WTC11 (cell line): ENCODE measurements around the gene MCRIP2. TPM values are rescaled to one million over a fixed set of nuclear protein-coding genes. Genes with fewer than 3 reads are reported as not detected.
A peak's percentile ranks its signal among the peaks of the same experiment; 100 is the strongest.

Experiments
- ATAC-seq: fragments of 200-7000 bp; cut with Tn5 transposase; 2 replicates; pipeline ENCODE4 v1.10.0; 2021; ENCODE audit warnings: mild to moderate bottlenecking, moderate library complexity
- CTCF ChIA-PET: fragments of 300-600 bp; sonication (Branson Sonifier 250); formaldehyde crosslinking; loops from one replicate; lab custom pipeline; 2021; ENCODE audit warnings: antibody characterized with exemption; lab: Charles Lee
- POLR2A ChIA-PET: fragments of 350-600 bp; sonication (Branson Sonifier 250); formaldehyde crosslinking; loops from one replicate; lab custom pipeline; 2021; ENCODE audit warnings: antibody characterized with exemption; lab: Charles Lee
- DNase-seq: peaks from one replicate; pipeline ENCODE4 v3.0.0; 2021; ENCODE audit warnings: low spot score
- H3K27ac Mint-ChIP-seq: 2 replicates; pipeline ENCODE4 v1.8.0; 2021; ENCODE audit warnings: mixed read lengths
- H3K27me3 Mint-ChIP-seq: 2 replicates; pipeline ENCODE4 v1.8.0; 2021; ENCODE audit warnings: low read depth, mild to moderate bottlenecking, moderate library complexity, mixed read lengths
- H3K36me3 Mint-ChIP-seq: 2 replicates; pipeline ENCODE4 v1.8.0; 2021; ENCODE audit warnings: mixed read lengths
- H3K4me1 Mint-ChIP-seq: 2 replicates; pipeline ENCODE4 v1.8.0; 2022; ENCODE audit warnings: mixed read lengths
- H3K4me3 Mint-ChIP-seq: 2 replicates; pipeline ENCODE4 v1.8.0; 2021; ENCODE audit warnings: mild to moderate bottlenecking, moderate library complexity, mixed read lengths
- H3K9me3 Mint-ChIP-seq: 2 replicates; pipeline ENCODE4 v1.8.0; 2021; ENCODE audit warnings: mixed read lengths
- CREB1 ChIP-seq: sonication (generic); formaldehyde crosslinking; IDR thresholded peaks from 2 replicates; pipeline ENCODE4 v1.8.0; 2023; ENCODE audit warnings: mild to moderate bottlenecking, missing genetic modification reagents
- FOXJ3 ChIP-seq: sonication (generic); formaldehyde crosslinking; IDR thresholded peaks from 2 replicates; pipeline ENCODE4 v1.9.0; 2021; ENCODE audit warnings: missing genetic modification reagents, mild to moderate bottlenecking, borderline replicate concordance
- FOXP1 ChIP-seq: sonication (generic); formaldehyde crosslinking; IDR thresholded peaks from 2 replicates; pipeline ENCODE4 v1.8.0; 2022; ENCODE audit warnings: missing genetic modification reagents, mild to moderate bottlenecking, moderate library complexity, borderline replicate concordance
- GTF2I ChIP-seq: fragments of 250-450 bp; sonication (Bioruptor Pico); conservative IDR thresholded peaks from 2 replicates; pipeline ENCODE4 v1.4.0; 2021; ENCODE audit warnings: mild to moderate bottlenecking
- NR1H2 ChIP-seq: sonication (generic); formaldehyde crosslinking; IDR thresholded peaks from 2 replicates; pipeline ENCODE4 v1.9.0; 2021; ENCODE audit warnings: mild to moderate bottlenecking, moderate library complexity, missing genetic modification reagents
- OVOL2 ChIP-seq: fragments of 250-450 bp; sonication (Bioruptor Pico); IDR thresholded peaks from 2 replicates; pipeline ENCODE4 v1.9.0; 2021; ENCODE audit warnings: mild to moderate bottlenecking, borderline replicate concordance
- TCF7 ChIP-seq: sonication (generic); formaldehyde crosslinking; IDR thresholded peaks from 2 replicates; pipeline ENCODE4 v1.8.0; 2022; ENCODE audit warnings: mild to moderate bottlenecking, low read depth, missing genetic modification reagents, moderate library complexity
- TEAD1 ChIP-seq: sonication (generic); formaldehyde crosslinking; IDR thresholded peaks from 2 replicates; pipeline ENCODE4 v1.8.0; 2022; ENCODE audit warnings: mild to moderate bottlenecking, missing genetic modification reagents
- ZNF425 ChIP-seq: fragments of 250-450 bp; sonication (Bioruptor Pico); conservative IDR thresholded peaks from 2 replicates; pipeline ENCODE4 v1.9.0; 2021; ENCODE audit warnings: mild to moderate bottlenecking
- ZNF512 ChIP-seq: sonication (generic); formaldehyde crosslinking; IDR thresholded peaks from 2 replicates; pipeline ENCODE4 v1.8.1; 2022; ENCODE audit warnings: missing genetic modification reagents, borderline replicate concordance
- ZNF532 ChIP-seq: fragments of 250-450 bp; sonication (Bioruptor Pico); IDR thresholded peaks from 2 replicates; pipeline ENCODE4 v1.9.0; 2021; ENCODE audit warnings: mild to moderate bottlenecking, borderline replicate concordance
- ZNF671 ChIP-seq: fragments of 250-450 bp; sonication (Bioruptor Pico); IDR thresholded peaks from 2 replicates; pipeline ENCODE4 v1.8.0; 2021; ENCODE audit warnings: mild to moderate bottlenecking
- total RNA-seq: library from RNA; stranded (reverse); gene quantifications from 3 replicates; pipeline ENCODE4 v1.2.3, GENCODE V29; 2021

Gene MCRIP2
- total RNA-seq, 1 experiment from 2014 or later, result 63.3 TPM

- TF ChIP-seq FOXJ3 (CRISPR knock-in tag), result no peak
- no peak for TF ChIP-seq ZNF425 (CRISPR knock-in tag)
- no peak for TF ChIP-seq GTF2I (CRISPR knock-in tag)
- no peak for TF ChIP-seq NR1H2 (CRISPR knock-in tag)
- TF ChIP-seq ZNF532 (CRISPR knock-in tag), result no peak
- H3K27ac Mint-ChIP-seq, result no peak overlapping the region; the same call in 1 of the 2 replicates
- CTCF ChIA-PET, result interaction anchor here (0.7 to 3.5 kb wide), 10 partner anchors 10 to 74 kb away, joined by 3 to 21 read pairs (median 8); partner anchors contain the start of genes RHOT2 and WDR90
- H3K4me3 Mint-ChIP-seq, result no peak overlapping the region
- no peaks in the 10 kb centered on the region for H3K27me3 Mint-ChIP-seq
- POLR2A ChIA-PET, result no interaction called here
- ATAC-seq, result no peak
- H3K36me3 Mint-ChIP-seq, result no peaks in the 10 kb centered on the region
- no peaks in the 10 kb centered on the region for H3K9me3 Mint-ChIP-seq
- no peak for DNase-seq
- H3K4me1 Mint-ChIP-seq, result peaks cover 24% of the 10 kb centered on the region
Measured at GRCh38 chr16:620700-621525, 20.7 kb upstream of the MCRIP2 start.

- POLR2A ChIA-PET, result interaction anchor here (1.4 kb wide), 1 partner anchor 15 kb away, joined by 3 read pairs; the partner anchor contains the start of gene METTL26
- H3K4me3 Mint-ChIP-seq, result no peak overlapping the region
Measured at GRCh38 chr16:621526-622105, 20.0 kb upstream of the MCRIP2 start.

More at GRCh38 chr16:621526-622105, 20.0 kb upstream of the MCRIP2 start:
- Mint-ChIP-seq H3K9me3 (no peaks in the 10 kb centered on the region), H3K4me1 (peaks cover 24% of the 10 kb centered on the region), H3K27me3 (no peaks in the 10 kb centered on the region), H3K27ac (peak overlapping the region; percentile 70), H3K36me3 (peaks cover 2% of the 10 kb centered on the region; the same call in 1 of the 2 replicates)
- CTCF ChIA-PET, result interaction anchor here (0.7 to 3.5 kb wide), 19 partner anchors 9 to 235 kb away, joined by 3 to 21 read pairs (median 5); partner anchors contain the start of genes CIAO3, METTL26, NHLRC4 and WDR90
- no peak for DNase-seq
- TF ChIP-seq TCF7 (CRISPR knock-in tag) (no peak), OVOL2 (CRISPR knock-in tag) (no peak), CREB1 (CRISPR knock-in tag) (no peak), FOXP1 (0 out of 2 replicates have a peak, but pooled peaks have one; percentile 10), ZNF671 (CRISPR knock-in tag) (no peak), TEAD1 (CRISPR knock-in tag) (no peak), ZNF512 (no peak)
- ATAC-seq, result no peak
